H1 (cell line): ENCODE measurements around the gene SFN.

Experiments used
- BCL11A ChIP-seq, 2 experiments: IDR thresholded peaks; one replicate each; pipeline ENCODE4 v1.6.1; 2011; ENCODE audit warnings: low read depth in 2 of 2, low read length in 2 of 2, mild to moderate bottlenecking in 2 of 2
- CEBPB ChIP-seq: IDR thresholded peaks from 2 replicates; pipeline ENCODE4 v1.6.1; 2012; ENCODE audit warnings: low read depth, low read length
- EP300 ChIP-seq, 2 experiments: IDR thresholded peaks; 1 replicate in 1 of 2; 2 replicates in 1 of 2; pipeline ENCODE4 v1.6.1; 2011 to 2012; ENCODE audit warnings: low read depth in 2 of 2, low read length in 2 of 2, mild to moderate bottlenecking in 2 of 2, borderline replicate concordance in 1 of 2, inconsistent platforms in 1 of 2, moderate library complexity in 1 of 2
- HDAC6 ChIP-seq: IDR thresholded peaks from one replicate; pipeline ENCODE4 v1.7.1; 2012; ENCODE audit warnings: low read depth, mild to moderate bottlenecking, inconsistent platforms, low read length, moderate library complexity
- MAFK ChIP-seq: IDR thresholded peaks from 2 replicates; pipeline ENCODE4 v1.6.1; 2012; ENCODE audit warnings: low read depth, mild to moderate bottlenecking, improper control_type of control experiment, low read length
- POLR2A ChIP-seq, 2 experiments: IDR thresholded peaks; 1 replicate in 1 of 2; 2 replicates in 1 of 2; pipeline ENCODE4 v1.6.1; 2011; ENCODE audit warnings: low read depth in 2 of 2, low read length in 2 of 2, mild to moderate bottlenecking in 2 of 2; ENCODE audit errors: control extremely low read depth in 1 of 2
- RFX5 ChIP-seq: IDR thresholded peaks from 2 replicates; pipeline ENCODE4 v1.6.1; 2011; ENCODE audit warnings: low read depth, low read length, improper control_type of control experiment, borderline replicate concordance
- TAF1 ChIP-seq: IDR thresholded peaks from 2 replicates; pipeline ENCODE4 v1.6.1; 2011; ENCODE audit warnings: mild to moderate bottlenecking, low read depth, low read length
- TBP ChIP-seq: IDR thresholded peaks from 2 replicates; pipeline ENCODE4 v1.6.1; 2011; ENCODE audit warnings: low read depth, low read length, improper control_type of control experiment
- TF ChIP-seq, protein P1 (sequence below), 3 experiments: IDR thresholded peaks; 1 replicate in 2 of 3; 2 replicates in 1 of 3; pipeline versions ENCODE4 v1.5.1 to v1.6.1; 2011; ENCODE audit warnings: low read length in 3 of 3, mild to moderate bottlenecking in 3 of 3, inconsistent platforms in 2 of 3, low read depth in 1 of 3, moderate library complexity in 1 of 3; ENCODE audit not compliant: insufficient read depth in 1 of 3; ENCODE audit errors: control extremely low read depth in 1 of 3
- TF ChIP-seq, protein P2 (sequence below): IDR thresholded peaks from 2 replicates; pipeline ENCODE4 v1.6.1; 2012; ENCODE audit warnings: inconsistent platforms

DNA sequence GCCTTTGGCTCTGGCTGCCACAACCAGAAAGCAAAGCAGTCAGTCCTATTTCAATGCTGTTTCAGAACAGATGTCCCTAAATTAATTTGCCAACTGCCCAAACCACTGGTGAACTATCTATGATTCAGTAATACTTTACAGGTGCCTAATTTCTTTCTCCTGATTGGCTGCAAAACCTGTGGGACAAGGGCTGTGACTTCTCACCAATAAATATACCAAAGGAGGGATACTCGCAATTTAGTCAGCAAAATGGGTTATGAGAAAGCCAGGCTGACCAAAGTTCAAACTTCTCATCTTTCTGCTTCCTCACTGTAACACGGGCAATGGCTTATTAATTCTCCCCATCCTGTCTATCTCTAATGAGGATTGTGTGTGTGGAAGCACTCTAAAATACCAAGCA is 14.4 kb downstream of the SFN start:
- TF ChIP-seq HDAC6 (no peak), CEBPB (no peak), TAF1 (no peak), POLR2A (IDR thresholded peaks at IDR 0.05; ENCODE audit: control extremely low read depth in 1 of 2, low read depth in 2 of 2, low read length in 2 of 2) (no peak), TBP (no peak), BCL11A (IDR thresholded peaks at IDR 0.05; ENCODE audit: low read depth in 2 of 2, low read length in 2 of 2) (no peak), EP300 (IDR thresholded peaks at IDR 0.05; ENCODE audit: borderline replicate concordance in 1 of 2, low read depth in 2 of 2, low read length in 2 of 2) (no peak), MAFK (no peak), RFX5 (no peak)
- TF ChIP-seq, protein P1, sequence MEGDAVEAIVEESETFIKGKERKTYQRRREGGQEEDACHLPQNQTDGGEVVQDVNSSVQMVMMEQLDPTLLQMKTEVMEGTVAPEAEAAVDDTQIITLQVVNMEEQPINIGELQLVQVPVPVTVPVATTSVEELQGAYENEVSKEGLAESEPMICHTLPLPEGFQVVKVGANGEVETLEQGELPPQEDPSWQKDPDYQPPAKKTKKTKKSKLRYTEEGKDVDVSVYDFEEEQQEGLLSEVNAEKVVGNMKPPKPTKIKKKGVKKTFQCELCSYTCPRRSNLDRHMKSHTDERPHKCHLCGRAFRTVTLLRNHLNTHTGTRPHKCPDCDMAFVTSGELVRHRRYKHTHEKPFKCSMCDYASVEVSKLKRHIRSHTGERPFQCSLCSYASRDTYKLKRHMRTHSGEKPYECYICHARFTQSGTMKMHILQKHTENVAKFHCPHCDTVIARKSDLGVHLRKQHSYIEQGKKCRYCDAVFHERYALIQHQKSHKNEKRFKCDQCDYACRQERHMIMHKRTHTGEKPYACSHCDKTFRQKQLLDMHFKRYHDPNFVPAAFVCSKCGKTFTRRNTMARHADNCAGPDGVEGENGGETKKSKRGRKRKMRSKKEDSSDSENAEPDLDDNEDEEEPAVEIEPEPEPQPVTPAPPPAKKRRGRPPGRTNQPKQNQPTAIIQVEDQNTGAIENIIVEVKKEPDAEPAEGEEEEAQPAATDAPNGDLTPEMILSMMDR (IDR thresholded peaks at IDR 0.05; ENCODE audit: control extremely low read depth in 1 of 3, insufficient read depth in 1 of 3, low read depth in 1 of 3, low read length in 3 of 3) = no peak
- TF ChIP-seq, protein P2, sequence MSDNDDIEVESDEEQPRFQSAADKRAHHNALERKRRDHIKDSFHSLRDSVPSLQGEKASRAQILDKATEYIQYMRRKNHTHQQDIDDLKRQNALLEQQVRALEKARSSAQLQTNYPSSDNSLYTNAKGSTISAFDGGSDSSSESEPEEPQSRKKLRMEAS = no peak
